ENCODE results near the gene PPIP5K1. TPM values are rescaled to one million over a fixed set of nuclear protein-coding genes. Genes with fewer than 3 reads are reported as not detected.

Gene PPIP5K1
- total RNA-seq, 1 experiment from 2014 or later: 62.4 TPM

DNA sequence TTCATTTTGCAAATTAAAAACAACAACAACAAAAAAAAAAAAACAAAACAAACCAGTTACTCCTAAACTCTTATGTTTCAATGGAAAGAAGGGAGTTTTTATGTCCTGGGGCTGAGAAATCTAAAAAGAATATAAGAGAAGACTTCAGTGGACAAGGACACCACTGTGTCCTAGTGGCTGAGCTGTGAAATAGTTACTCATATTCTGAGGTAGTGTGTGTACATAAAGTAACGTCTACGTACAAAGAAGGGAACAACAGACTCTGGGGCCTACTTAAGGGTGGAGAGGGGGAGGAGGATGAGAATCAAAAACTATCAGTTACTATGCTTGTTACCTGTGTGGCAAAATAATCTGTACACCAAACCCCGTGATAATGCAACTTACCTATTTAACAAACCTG, 91.0 kb downstream of the PPIP5K1 start:
- no peak for TF ChIP-seq FOSL1 (IDR thresholded peaks at IDR 0.05; ENCODE audit: low read depth)
- no peak for TF ChIP-seq ZNF274 (IDR thresholded peaks at IDR 0.05; ENCODE audit: low read depth, low read length)
- no peak for TF ChIP-seq EZH2 (IDR thresholded peaks at IDR 0.05)
- POLR2A ChIA-PET: no interaction called here
- CTCF ChIA-PET: no interaction called here
- no peaks in the 10 kb centered on the region for H3K79me2 ChIP-seq (ENCODE audit: insufficient read depth, low read length)
- no peaks in the 10 kb centered on the region for H3K9me2 ChIP-seq (ENCODE audit: insufficient read depth)
- intact Hi-C loops (cut with micrococcal nuclease): no loop called here
- no peaks in the 10 kb centered on the region for H3K9me3 ChIP-seq (ENCODE audit: control insufficient read depth in 1 of 2, insufficient read depth in 1 of 2, low read depth in 1 of 2, low read length in 2 of 2)
- BruUV-seq (replicated peaks): no TSS peak
- H3K27ac ChIP-seq (ENCODE audit: low read depth, low read length): no peak overlapping the region
- H3K4me2 ChIP-seq (ENCODE audit: low read length): no peak overlapping the region
- H3K9ac ChIP-seq (ENCODE audit: low read length): no peak overlapping the region
- RAD21 ChIA-PET (ENCODE audit: low non-redundant PET in 1 of 2, low total read pairs in 2 of 2, uncharacterized antibody in 2 of 2, unreplicated experiment in 2 of 2): no interaction called here
- H3K27me3 ChIP-seq (ENCODE audit: insufficient read depth, low read length): no peaks in the 10 kb centered on the region
- H3K4me1 ChIP-seq (ENCODE audit: control insufficient read depth in 1 of 2, insufficient read depth in 2 of 2, low read length in 2 of 2): peaks cover 0 to under 1% of the 10 kb centered on the region in 2 experiments; a peak in 1 of 4 replicates
- no peak overlapping the region for H3K4me3 ChIP-seq (replicated peaks in 1 of 2; ENCODE audit: low read depth in 1 of 2, low read length in 2 of 2)
- no peak overlapping the region for H2AFZ ChIP-seq (ENCODE audit: low read depth, low read length, poor library complexity, severe bottlenecking)
- no peaks in the 10 kb centered on the region for H4K20me1 ChIP-seq (ENCODE audit: insufficient read depth)
- no peaks in the 10 kb centered on the region for H3K36me3 ChIP-seq (ENCODE audit: control insufficient read depth in 1 of 2, insufficient read depth in 2 of 2, low read length in 2 of 2)
- ATAC-seq (peak; percentile 49), DNase-seq (ENCODE audit: low read depth, low spot score) (no peak)

DNA sequence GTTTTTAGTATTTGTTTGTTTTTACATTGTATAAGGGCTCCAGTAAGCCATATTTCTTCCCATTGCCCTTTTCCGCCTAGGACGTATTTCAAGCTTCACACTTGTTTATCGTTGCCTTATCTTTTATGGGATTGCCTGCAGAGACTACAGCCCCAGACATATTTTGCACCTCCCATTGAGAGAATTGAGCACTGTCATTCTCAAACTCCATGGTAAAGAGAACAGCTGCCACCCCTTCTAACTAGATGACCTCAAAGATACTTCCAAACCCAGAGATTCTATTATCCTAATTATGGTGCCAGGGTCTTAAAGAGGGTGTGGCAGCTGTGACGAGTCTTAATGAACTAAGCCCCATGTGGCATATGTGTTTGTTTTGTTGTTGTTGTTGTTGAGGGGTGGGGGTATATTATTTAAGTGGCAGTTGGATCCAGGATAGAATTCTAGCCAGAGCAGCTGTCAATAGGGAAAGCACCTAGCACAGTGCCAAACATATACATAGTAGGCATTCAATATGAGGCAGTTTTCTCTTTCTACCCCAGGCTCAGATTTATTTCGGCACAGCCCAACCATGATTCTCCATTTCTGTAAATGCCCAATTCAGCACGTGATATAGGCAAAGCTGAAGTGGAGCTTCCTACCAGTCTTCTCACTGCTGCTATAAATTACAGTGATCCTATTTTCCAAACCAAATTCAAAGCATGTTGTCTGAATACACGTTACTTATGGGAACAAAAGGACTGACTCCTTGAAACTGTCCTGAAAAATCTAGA, 96.1 kb downstream of the PPIP5K1 start:
- CTCF ChIA-PET: interaction anchor here (1.9 kb wide), 1 partner anchor 17 kb away, joined by 6 read pairs; no protein-coding TSS in a partner anchor
- TF ChIP-seq, protein P1, sequence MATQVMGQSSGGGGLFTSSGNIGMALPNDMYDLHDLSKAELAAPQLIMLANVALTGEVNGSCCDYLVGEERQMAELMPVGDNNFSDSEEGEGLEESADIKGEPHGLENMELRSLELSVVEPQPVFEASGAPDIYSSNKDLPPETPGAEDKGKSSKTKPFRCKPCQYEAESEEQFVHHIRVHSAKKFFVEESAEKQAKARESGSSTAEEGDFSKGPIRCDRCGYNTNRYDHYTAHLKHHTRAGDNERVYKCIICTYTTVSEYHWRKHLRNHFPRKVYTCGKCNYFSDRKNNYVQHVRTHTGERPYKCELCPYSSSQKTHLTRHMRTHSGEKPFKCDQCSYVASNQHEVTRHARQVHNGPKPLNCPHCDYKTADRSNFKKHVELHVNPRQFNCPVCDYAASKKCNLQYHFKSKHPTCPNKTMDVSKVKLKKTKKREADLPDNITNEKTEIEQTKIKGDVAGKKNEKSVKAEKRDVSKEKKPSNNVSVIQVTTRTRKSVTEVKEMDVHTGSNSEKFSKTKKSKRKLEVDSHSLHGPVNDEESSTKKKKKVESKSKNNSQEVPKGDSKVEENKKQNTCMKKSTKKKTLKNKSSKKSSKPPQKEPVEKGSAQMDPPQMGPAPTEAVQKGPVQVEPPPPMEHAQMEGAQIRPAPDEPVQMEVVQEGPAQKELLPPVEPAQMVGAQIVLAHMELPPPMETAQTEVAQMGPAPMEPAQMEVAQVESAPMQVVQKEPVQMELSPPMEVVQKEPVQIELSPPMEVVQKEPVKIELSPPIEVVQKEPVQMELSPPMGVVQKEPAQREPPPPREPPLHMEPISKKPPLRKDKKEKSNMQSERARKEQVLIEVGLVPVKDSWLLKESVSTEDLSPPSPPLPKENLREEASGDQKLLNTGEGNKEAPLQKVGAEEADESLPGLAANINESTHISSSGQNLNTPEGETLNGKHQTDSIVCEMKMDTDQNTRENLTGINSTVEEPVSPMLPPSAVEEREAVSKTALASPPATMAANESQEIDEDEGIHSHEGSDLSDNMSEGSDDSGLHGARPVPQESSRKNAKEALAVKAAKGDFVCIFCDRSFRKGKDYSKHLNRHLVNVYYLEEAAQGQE (IDR thresholded peaks at IDR 0.05; ENCODE audit: low read depth): no peak
- TF ChIP-seq, protein P2, sequence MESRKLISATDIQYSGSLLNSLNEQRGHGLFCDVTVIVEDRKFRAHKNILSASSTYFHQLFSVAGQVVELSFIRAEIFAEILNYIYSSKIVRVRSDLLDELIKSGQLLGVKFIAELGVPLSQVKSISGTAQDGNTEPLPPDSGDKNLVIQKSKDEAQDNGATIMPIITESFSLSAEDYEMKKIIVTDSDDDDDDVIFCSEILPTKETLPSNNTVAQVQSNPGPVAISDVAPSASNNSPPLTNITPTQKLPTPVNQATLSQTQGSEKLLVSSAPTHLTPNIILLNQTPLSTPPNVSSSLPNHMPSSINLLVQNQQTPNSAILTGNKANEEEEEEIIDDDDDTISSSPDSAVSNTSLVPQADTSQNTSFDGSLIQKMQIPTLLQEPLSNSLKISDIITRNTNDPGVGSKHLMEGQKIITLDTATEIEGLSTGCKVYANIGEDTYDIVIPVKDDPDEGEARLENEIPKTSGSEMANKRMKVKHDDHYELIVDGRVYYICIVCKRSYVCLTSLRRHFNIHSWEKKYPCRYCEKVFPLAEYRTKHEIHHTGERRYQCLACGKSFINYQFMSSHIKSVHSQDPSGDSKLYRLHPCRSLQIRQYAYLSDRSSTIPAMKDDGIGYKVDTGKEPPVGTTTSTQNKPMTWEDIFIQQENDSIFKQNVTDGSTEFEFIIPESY (IDR thresholded peaks at IDR 0.05; ENCODE audit: extremely low read depth, insufficient replicate concordance, low read length): no peak
- no peak for TF ChIP-seq EGR1 (IDR thresholded peaks at IDR 0.05; ENCODE audit: low read depth)
- no peak for TF ChIP-seq EZH2 (IDR thresholded peaks at IDR 0.05)
- no peak for TF ChIP-seq EZH2phosphoT487 (IDR thresholded peaks at IDR 0.05; ENCODE audit: borderline replicate concordance)
- TF ChIP-seq, protein P3, sequence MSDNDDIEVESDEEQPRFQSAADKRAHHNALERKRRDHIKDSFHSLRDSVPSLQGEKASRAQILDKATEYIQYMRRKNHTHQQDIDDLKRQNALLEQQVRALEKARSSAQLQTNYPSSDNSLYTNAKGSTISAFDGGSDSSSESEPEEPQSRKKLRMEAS (IDR thresholded peaks at IDR 0.05): no peak
- TF ChIP-seq SP1 (IDR thresholded peaks at IDR 0.05; ENCODE audit: low read depth): no peak
- no peak for TF ChIP-seq ZFX (IDR thresholded peaks at IDR 0.05)
- TF ChIP-seq ELF1 (IDR thresholded peaks at IDR 0.05; ENCODE audit: borderline replicate concordance, low read depth): no peak
- TF ChIP-seq POLR2A (IDR thresholded peaks at IDR 0.05; ENCODE audit: borderline replicate concordance, extremely low read depth, insufficient read depth, insufficient read length): no peak
- TF ChIP-seq RAD21 (IDR thresholded peaks at IDR 0.05; ENCODE audit: low read depth): no peak
- TF ChIP-seq FOSL1 (IDR thresholded peaks at IDR 0.05; ENCODE audit: low read depth): no peak
- TF ChIP-seq CBX3 (IDR thresholded peaks at IDR 0.05; ENCODE audit: low read depth): no peak
- intact Hi-C loops (cut with micrococcal nuclease): no loop called here
- Histone ChIP-seq H3K4me3 (replicated peaks in 1 of 2; ENCODE audit: low read depth in 1 of 2, low read length in 2 of 2) (peak overlapping the region; percentile 77 to 84), H3K27ac (ENCODE audit: low read depth, low read length) (no peak overlapping the region), H3K4me2 (ENCODE audit: low read length) (peak overlapping the region; percentile 89), H3K9me3 (ENCODE audit: control insufficient read depth in 1 of 2, insufficient read depth in 1 of 2, low read depth in 1 of 2, low read length in 2 of 2) (no peaks in the 10 kb centered on the region), H3K27me3 (ENCODE audit: insufficient read depth, low read length) (no peaks in the 10 kb centered on the region), H3K79me2 (ENCODE audit: insufficient read depth, low read length) (peaks cover 9% of the 10 kb centered on the region), H3K36me3 (ENCODE audit: control insufficient read depth in 1 of 2, insufficient read depth in 2 of 2, low read length in 2 of 2) (peaks cover 8 to 14% of the 10 kb centered on the region in 2 experiments), H3K4me1 (ENCODE audit: control insufficient read depth in 1 of 2, insufficient read depth in 2 of 2, low read length in 2 of 2) (peaks cover 4 to 13% of the 10 kb centered on the region in 2 experiments; a peak in 3 of 4 replicates), H3K9ac (ENCODE audit: low read length) (peak overlapping the region; percentile 79), H3K9me2 (ENCODE audit: insufficient read depth) (no peaks in the 10 kb centered on the region), H4K20me1 (ENCODE audit: insufficient read depth) (no peaks in the 10 kb centered on the region), H2AFZ (ENCODE audit: low read depth, low read length, poor library complexity, severe bottlenecking) (peak overlapping the region; percentile 98)
- ATAC-seq (no peak), DNase-seq (ENCODE audit: low read depth, low spot score) (no peak)
- POLR2A ChIA-PET: interaction anchor here (0.9 kb wide), 1 partner anchor 17 kb away, joined by 8 read pairs; no protein-coding TSS in a partner anchor
- RAD21 ChIA-PET (ENCODE audit: low non-redundant PET in 1 of 2, low total read pairs in 2 of 2, uncharacterized antibody in 2 of 2, unreplicated experiment in 2 of 2): no interaction called here
- BruUV-seq (replicated peaks): no TSS peak
